ENCODE measurements around the gene IL31RA.

DNA sequence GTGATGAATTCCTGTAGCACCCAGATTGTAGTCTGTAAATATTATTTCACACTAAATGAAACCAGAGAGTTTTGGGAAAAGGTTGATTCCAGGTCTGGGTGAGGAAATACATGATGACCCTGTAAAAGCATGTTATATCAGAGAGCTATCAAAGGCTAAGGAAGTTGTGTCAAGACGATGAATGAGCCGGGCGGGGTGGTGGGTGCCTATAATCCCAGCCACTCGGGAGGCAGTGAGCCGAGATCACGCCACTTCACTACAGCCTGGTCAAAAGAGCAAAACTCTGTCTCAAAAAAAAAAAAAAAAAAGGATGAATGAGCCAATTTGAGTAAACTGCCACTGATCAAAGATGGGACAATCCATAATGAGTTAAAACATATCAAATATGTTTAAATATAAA is 114.4 kb downstream of the IL31RA start:
- no peak for TF ChIP-seq CTCF (IDR thresholded peaks at IDR 0.05)
- TF ChIP-seq POLR2AphosphoS5 (IDR thresholded peaks at IDR 0.05) = no peak
- no peak for TF ChIP-seq POLR2A (IDR thresholded peaks at IDR 0.05)
